GM21360 (cell line): ENCODE measurements around the gene SAMM50.
A peak's percentile ranks its signal among the peaks of the same experiment; 100 is the strongest.

Experiments used
- ATAC-seq: cut with Tn5 transposase; IDR thresholded peaks from one replicate; pipeline ENCODE4 v1.9.1; 2021; ENCODE audit warnings: mild to moderate bottlenecking, moderate library complexity; ENCODE audit not compliant: unreplicated experiment

Gene SAMM50

DNA sequence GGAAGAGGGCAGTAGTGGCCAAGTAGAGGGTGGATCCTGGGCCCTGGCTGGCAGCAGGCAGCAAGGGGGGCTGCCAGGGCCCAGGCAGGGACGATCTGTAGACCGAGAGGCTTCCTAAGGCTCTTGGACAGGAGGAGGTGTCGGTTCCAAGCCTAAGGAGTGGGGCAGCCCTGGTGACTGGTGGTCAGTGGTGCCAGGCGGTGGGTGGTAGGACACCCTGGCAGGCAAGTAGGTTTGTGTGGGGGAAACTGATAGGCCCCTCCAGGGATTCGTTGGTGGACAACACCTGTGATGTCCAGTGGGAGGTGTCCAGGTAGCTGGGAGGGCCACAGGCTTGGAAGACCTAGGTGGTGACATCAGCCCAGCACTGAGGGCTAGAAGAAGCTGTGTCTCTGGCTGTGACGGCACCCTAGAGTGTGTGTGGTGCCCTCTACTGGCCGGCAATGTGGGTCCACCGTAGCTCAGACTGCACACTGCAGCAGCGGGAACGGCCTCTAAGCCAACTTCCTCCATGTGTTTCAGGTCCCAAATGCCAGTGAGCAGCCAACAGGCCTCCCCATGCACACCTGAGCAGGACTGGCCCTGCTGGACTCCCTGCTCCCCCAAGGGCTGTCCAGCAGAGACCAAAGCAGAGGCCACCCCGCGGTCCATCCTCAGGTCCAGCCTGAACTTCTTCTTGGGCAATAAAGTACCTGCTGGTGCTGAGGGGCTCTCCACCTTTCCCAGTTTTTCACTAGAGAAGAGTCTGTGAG is 9.4 kb upstream of the SAMM50 start:
- ATAC-seq = no peak

DNA sequence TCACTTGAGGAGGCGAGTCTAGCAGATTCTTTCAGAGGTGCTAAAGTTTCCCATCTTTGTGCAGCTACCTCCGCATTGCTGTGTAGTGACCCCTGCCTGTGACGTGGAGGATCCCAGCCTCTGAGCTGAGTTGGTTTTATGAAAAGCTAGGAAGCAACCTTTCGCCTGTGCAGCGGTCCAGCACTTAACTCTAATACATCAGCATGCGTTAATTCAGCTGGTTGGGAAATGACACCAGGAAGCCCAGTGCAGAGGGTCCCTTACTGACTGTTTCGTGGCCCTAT is 8.9 kb upstream of the SAMM50 start:
- ATAC-seq = no peak

DNA sequence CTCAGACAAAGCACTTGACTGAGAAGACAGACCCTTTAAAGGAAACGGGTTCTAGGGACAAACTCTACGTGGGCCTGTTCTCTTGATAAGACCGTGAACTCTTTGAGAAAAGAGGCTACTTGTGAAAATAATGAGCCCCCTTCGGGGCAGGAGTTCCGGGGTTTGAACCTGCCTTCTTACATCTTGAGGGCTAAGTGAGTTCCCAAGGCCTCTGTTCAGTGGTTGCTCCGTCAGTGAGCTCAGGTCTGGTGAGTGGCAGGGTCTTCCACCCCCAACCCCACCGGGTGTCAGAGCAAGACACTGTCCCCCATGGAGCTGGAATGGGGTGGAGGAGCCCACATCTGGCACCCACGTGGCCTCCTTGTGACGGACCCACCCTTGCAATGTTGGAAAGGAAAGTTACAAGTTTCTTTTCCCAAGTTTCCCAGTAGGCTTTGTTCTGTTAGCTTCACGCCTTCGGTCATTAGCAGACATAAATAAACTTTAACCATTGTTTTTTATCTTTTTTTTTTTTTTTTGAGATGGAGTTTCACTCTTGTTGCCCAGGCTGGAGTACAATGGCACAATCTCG is 6.3 kb upstream of the SAMM50 start:
- no peak for ATAC-seq

- no peak for ATAC-seq
These were observed 3.9 kb upstream of the SAMM50 start for GRCh38 chr22:43951391-43951790.

DNA sequence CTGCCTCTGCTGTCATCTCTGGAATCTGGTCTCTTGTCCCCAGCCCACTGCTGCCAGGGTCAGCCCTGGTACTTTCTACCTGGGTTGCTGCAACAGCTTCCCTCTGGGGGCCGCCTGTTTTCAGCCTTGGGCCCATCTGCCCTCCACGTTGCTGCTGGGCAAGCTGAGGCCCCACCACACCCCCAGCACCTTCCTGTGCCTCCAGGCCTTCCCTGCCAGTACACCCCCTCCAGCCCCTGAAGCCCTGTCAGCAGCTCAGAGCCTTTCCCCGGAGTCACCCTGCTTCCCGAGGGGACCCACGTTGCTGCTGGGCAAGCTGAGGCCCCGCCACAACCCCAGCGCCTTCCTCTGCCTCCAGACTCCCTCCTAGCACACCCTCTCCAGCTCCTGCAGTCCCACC is 3.3 kb upstream of the SAMM50 start:
- ATAC-seq = no peak

DNA sequence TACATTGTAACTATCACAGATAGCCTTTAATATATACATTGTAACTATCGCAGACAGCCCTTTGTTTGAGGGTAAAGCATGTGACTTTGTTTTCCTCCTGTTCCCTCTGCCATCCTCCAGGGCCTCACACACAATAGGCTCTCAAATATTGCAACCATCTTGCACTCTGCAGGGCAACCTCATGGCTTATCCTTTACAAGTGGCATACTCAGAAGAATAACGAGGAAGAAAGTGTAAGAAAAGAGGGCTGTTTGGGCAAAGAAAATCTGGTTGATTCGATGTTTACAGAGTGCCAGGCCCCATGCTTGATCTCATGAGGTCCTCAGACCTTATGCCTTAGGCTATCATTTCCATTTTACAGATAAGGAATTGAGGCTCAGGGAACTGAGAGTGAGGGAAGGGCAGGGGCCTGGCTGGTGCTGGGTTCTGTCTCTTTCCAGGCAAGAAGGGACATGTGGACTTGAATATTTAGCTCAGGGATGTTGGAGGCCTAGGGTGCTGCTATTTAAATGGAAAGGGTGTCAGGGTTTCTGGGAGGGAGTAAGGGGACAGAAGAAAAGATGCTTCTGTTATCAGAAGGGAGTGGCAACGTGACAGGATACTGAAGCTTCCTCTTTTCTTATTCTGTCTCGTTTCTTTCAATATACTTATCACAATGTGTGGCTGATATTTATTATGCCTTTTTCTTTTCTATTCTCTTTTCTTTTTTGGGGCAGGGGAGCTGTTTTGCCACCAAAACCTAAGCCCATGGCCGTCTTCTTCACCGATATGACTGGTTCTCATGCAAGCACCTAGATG is 1.1 kb upstream of the SAMM50 start:
- no peak for ATAC-seq

DNA sequence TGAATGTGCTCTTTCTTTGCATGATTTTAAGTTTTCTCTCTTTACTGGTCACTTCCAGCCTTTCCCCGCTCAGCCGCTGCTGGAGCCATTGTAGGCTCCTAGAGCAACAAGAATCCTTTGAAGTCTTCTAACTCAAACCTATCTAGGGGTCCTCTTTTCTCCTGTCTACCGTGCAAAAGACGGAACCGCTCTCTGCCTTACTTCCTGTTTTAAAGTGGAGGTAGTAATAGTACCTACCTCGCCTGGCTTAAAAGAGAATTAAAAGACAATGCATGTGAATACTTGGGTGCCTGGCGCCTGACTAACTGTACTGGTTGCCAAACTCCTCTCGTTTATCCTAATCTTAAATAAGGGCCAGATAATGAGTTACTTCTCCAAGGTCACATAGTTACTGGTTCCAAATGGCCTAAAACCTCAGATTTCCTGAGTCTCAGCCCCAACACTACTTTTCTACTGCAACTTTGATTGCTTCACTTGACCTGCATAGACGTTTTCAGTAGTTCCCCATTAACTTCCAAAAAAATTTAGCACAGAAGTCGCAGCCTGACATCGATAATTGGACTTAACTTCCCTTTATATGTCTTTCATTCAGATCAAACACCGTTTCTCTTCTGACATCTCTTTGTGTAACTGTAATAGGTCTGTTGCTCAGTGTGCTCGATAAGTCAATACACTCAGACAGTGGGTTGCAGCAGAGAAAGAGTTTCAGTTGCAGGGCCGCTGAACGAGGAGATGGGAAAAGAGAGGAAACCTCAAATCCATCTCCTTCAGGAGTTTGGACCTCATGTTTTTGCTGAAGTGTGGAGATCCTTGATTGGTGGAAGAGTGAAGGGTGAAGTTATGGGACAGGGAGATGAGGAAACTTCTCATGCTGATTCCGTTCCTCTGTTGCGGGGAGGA is 891 bp downstream of the SAMM50 start:
- ATAC-seq = peak; percentile 17

DNA sequence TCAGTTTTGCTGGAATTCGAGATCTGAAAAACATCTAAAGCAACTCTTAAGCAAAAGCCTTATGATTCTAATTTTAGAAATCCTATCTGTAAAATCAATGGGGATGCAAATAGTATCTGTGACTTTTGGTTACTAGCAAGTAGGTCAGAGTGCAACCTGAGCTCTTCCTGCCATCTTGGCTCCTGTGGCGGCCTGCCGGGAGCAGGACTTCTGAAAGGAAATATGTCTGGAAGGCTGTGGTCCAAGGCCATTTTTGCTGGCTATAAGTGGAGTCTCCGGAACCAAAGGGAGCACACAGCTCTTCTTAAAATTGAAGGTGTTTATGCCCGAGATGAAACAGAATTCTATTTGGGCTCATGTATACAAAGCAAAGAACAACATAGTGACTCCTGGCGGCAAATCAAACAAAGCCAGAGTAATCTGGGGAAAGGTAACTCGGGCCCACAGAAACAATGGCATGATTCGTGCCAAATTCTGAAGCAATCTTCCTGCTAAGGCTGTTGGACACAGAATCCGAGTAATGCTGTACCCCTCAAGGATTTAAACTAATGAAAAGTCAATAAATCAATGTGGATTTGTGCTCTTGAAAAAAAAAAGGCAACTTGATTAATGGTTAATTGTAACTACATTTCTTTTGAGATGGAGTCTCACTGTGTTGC is 1.7 kb downstream of the SAMM50 start:
- ATAC-seq = no peak

DNA sequence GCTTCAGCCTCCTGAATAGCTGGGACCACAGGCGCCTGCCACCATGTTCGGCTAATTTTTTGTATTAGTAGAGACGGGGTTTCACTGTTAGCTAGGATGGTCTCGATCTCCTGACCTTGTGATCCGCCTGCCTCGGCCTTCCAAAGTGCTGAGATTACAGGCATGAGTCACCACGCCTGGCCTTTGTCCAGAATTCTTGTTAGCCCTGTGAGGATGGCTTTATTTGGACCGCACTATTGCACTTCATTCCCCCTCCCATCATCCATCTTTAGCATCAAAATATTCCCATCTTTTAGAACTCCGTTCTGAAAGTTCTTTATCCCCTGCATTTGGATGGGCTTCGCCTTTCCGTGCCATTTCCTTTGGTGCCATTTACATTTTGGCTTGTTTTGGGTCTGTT is 2.6 kb downstream of the SAMM50 start:
- ATAC-seq = no peak

GRCh38 chr22:43964314-43964857 is 9.1 kb downstream of the SAMM50 start:
- ATAC-seq = no peak

DNA sequence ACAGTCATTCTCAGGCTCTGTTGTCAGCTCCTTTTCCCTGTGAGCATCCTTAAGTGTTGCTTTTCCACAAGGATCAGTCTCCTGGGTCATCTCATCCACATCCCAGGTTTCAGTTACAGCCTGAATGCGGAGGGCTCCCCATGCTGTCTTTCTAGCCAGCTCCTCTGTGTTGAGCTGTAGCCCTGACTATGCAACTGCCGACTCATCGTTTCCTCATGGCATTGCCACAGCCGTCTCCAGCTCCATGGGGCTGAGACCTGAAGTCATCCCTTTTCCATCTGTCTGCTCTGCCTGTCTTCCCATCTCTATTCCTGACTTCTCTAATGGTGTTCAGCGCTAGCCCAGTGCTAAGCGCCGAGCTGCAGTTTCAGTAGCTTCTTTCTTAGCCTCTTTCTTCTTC is 11.8 kb downstream of the SAMM50 start:
- ATAC-seq = no peak

- ATAC-seq = no peak
These were observed 13.4 kb downstream of the SAMM50 start for GRCh38 chr22:43968614-43969013.

GRCh38 chr22:43969021-43969878 is 14.0 kb downstream of the SAMM50 start:
- ATAC-seq = no peak

- no peak for ATAC-seq
These were observed 14.9 kb downstream of the SAMM50 start for GRCh38 chr22:43969989-43970755.

GRCh38 chr22:43971112-43971511 is 15.9 kb downstream of the SAMM50 start:
- ATAC-seq = no peak

DNA sequence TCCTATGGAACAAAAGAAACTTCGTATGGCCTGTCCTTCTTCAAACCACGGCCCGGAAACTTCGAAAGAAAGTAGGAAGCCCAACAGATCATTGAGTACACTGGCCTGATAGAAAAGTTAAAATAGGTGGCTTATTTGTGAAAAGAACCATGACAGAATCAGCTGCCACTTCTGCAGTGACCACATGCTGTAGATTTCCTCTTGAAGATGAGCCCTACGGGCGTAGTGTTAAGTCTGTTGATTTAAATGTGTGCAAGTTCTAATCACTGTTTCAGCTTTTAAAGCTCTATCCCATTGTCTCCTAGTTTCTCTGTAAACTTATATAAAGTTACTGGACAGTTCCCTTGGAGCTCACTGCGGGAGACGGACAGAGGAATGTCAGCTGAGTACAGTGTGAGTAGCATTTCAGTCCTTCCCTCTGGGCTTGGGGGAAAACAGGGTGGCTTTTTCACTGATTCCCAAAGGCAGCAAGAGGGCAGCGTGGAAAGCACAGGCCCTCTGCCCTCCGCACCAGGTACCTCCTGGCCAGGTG is 17.8 kb downstream of the SAMM50 start:
- ATAC-seq = no peak

- no peak for ATAC-seq
These were observed 18.8 kb downstream of the SAMM50 start for GRCh38 chr22:43974028-43974545.

DNA sequence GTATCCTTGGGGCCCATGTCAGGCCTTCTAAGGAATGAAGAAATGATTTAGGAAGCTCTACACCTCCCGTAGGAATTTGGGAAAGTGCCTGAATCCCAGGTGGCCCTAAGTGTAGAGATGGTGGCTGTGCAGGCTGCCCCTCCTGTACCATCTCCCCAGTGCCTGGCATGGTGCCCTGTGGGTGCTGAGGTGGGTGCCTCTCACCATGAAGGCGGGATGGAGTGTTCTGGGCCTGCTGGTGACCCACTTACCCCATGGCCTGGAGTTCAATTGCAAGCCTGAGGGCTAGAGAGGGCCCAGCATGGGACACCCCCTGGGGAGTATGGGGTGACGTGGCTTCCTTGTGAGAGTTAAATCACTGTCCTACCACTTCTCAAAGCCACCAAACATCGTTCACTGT is 19.8 kb downstream of the SAMM50 start:
- no peak for ATAC-seq
